Esophagus (tissue), 2 donors: ENCODE results near the gene SCRN2. TPM values are rescaled to one million over a fixed set of nuclear protein-coding genes. Genes with fewer than 3 reads are reported as not detected.

Source experiments
- H3K27ac ChIP-seq, 2 donors: one replicate each; pipeline ENCODE4 v1.5.1; 2013; ENCODE audit warnings: low read depth in 2 of 2, mild to moderate bottlenecking in 2 of 2, inconsistent platforms in 1 of 2, low read length in 1 of 2, moderate library complexity in 1 of 2
- H3K27me3 ChIP-seq, 2 donors: one replicate each; pipeline ENCODE4 v1.6.1; 2013; ENCODE audit warnings: low read length in 2 of 2, control low read depth in 1 of 2, mild to moderate bottlenecking in 1 of 2; ENCODE audit not compliant: insufficient read depth in 2 of 2, control insufficient read depth in 1 of 2
- H3K36me3 ChIP-seq, 2 donors: one replicate each; pipeline ENCODE4 v1.6.1; 2013; ENCODE audit warnings: low read length in 1 of 2; ENCODE audit not compliant: control insufficient read depth in 2 of 2, insufficient read depth in 2 of 2
- H3K4me1 ChIP-seq, 2 donors: one replicate each; pipeline ENCODE4 v1.6.1; 2013; ENCODE audit warnings: low read length in 1 of 2; ENCODE audit not compliant: control insufficient read depth in 2 of 2, insufficient read depth in 2 of 2
- H3K4me3 ChIP-seq, 2 donors: one replicate each; pipeline ENCODE4 v1.5.1; 2013; ENCODE audit warnings: low read length in 2 of 2, mild to moderate bottlenecking in 2 of 2, low read depth in 1 of 2, moderate library complexity in 1 of 2
- H3K9me3 ChIP-seq, 2 donors: one replicate each; pipeline ENCODE4 v1.6.1; 2013; ENCODE audit warnings: mild to moderate bottlenecking in 2 of 2, low read depth in 1 of 2, low read length in 1 of 2, moderate library complexity in 1 of 2; ENCODE audit not compliant: control insufficient read depth in 2 of 2, insufficient read depth in 1 of 2
- WGBS, 2 donors: extraction: QIAGEN DNeasy Blood & Tissue Kit; methylation state at CpG; one replicate each; pipeline ENCODE4 v1.1.7; 2013; 5-methylcytosine and 5-hydroxymethylcytosine counted together
- polyA plus RNA-seq, 2 donors: library from polyadenylated mRNA; stranded (reverse); fragments of 200-250 nt; gene quantifications; one replicate each; pipeline ENCODE4 v1.2.3, GENCODE V29; 2013
- donor health status: healthy with polysubstance abuse.
- donor health status: Bipolar disorder and iron deficiency.

The SCRN2 gene
- polyA plus RNA-seq, 2 donors, result 28.6 to 34.7 TPM

GRCh38 chr17:47821424-47822391 lies 19.4 kb downstream of the SCRN2 start, which contains the start of gene OSBPL7:
Gene OSBPL7 (minus strand): TSS chr17:47821794. CDS start chr17:47820278, 1,516 bp downstream.
- 4 to 5% methylated on average over 20 to 21 of the region's 21 CpGs for WGBS, 2 donors
- H3K27ac ChIP-seq, result peak within 1 kb of the TSS; percentile 23 to 62
- H3K36me3 ChIP-seq, result peaks cover 22 to 28% of the 10 kb centered on the region in 2 donors
- H3K4me3 ChIP-seq, result peak within 1 kb of the TSS; percentile 47 to 51
- H3K9me3 ChIP-seq, result no peaks in the 10 kb centered on the region
- H3K4me1 ChIP-seq, result peaks cover 6 to 9% of the 10 kb centered on the region in 2 donors
- no peaks in the 10 kb centered on the region for H3K27me3 ChIP-seq

- Histone ChIP-seq H3K27me3 (no peaks in the 10 kb centered on the region), H3K36me3 (peaks cover 19 to 29% of the 10 kb centered on the region in 2 donors), H3K4me1 (peaks cover 6 to 9% of the 10 kb centered on the region in 2 donors), H3K27ac (peak overlapping the region in 1 of 2 donors; percentile 62), H3K4me3 (peak overlapping the region; percentile 47 to 51), H3K9me3 (no peaks in the 10 kb centered on the region)
- WGBS, 2 donors, result 1 to 8% methylated on average over 4 of the region's 4 CpGs
Observed at GRCh38 chr17:47821031-47821423, 20.0 kb downstream of the SCRN2 start.

- peaks cover 23 to 29% of the 10 kb centered on the region in 2 donors for H3K36me3 ChIP-seq
Observed at GRCh38 chr17:47820033-47820789, 20.9 kb downstream of the SCRN2 start.

GRCh38 chr17:47819475-47819874 lies 21.6 kb downstream of the SCRN2 start:
- Histone ChIP-seq H3K36me3 (peaks cover 23 to 29% of the 10 kb centered on the region in 2 donors), H3K4me1 (peaks cover 6 to 9% of the 10 kb centered on the region in 2 donors), H3K27ac (no peak overlapping the region), H3K27me3 (no peaks in the 10 kb centered on the region), H3K4me3 (no peak overlapping the region), H3K9me3 (no peaks in the 10 kb centered on the region)
- WGBS, 2 donors, result 77 to 81% methylated on average over 10 of the region's 10 CpGs

More at GRCh38 chr17:47820033-47820789, 20.9 kb downstream of the SCRN2 start:
- H3K9me3 ChIP-seq, result no peaks in the 10 kb centered on the region
- 58 to 60% methylated on average over 11 to 12 of the region's 12 CpGs for WGBS, 2 donors
- no peak overlapping the region for H3K4me3 ChIP-seq
- H3K27ac ChIP-seq, result no peak overlapping the region
- peaks cover 6 to 9% of the 10 kb centered on the region in 2 donors for H3K4me1 ChIP-seq
- no peaks in the 10 kb centered on the region for H3K27me3 ChIP-seq

GRCh38 chr17:47818002-47818695 lies 22.9 kb downstream of the SCRN2 start:
- WGBS, 2 donors, result 83 to 88% methylated on average over 11 of the region's 11 CpGs
- no peaks in the 10 kb centered on the region for H3K9me3 ChIP-seq
- peaks cover 12 to 19% of the 10 kb centered on the region in 2 donors for H3K36me3 ChIP-seq
- H3K4me3 ChIP-seq, result no peak overlapping the region
- H3K27ac ChIP-seq, result no peak overlapping the region
- no peaks in the 10 kb centered on the region for H3K27me3 ChIP-seq
- peaks cover 6 to 9% of the 10 kb centered on the region in 2 donors for H3K4me1 ChIP-seq

GRCh38 chr17:47816947-47817346 lies 24.1 kb downstream of the SCRN2 start:
- Histone ChIP-seq H3K9me3 (no peaks in the 10 kb centered on the region), H3K4me1 (peaks cover 6% of the 10 kb centered on the region in 2 donors), H3K27ac (no peak overlapping the region), H3K36me3 (peaks cover 12 to 19% of the 10 kb centered on the region in 2 donors), H3K4me3 (no peak overlapping the region), H3K27me3 (no peaks in the 10 kb centered on the region)
- WGBS, 2 donors, result 96 to 97% methylated on average over 10 of the region's 10 CpGs

GRCh38 chr17:47816111-47816735 lies 24.9 kb downstream of the SCRN2 start:
- H3K9me3 ChIP-seq, result no peaks in the 10 kb centered on the region
- no peak overlapping the region for H3K4me3 ChIP-seq
- H3K4me1 ChIP-seq, result peaks cover 6% of the 10 kb centered on the region in 2 donors
- 93 to 94% methylated on average over 19 to 21 of the region's 21 CpGs for WGBS, 2 donors
- H3K36me3 ChIP-seq, result peaks cover 12 to 19% of the 10 kb centered on the region in 2 donors
- H3K27ac ChIP-seq, result no peak overlapping the region
- no peaks in the 10 kb centered on the region for H3K27me3 ChIP-seq

- Histone ChIP-seq H3K4me1 (peaks cover 2 to 10% of the 10 kb centered on the region in 2 donors), H3K27ac (no peak overlapping the region), H3K9me3 (no peaks in the 10 kb centered on the region), H3K36me3 (peaks cover 12 to 19% of the 10 kb centered on the region in 2 donors), H3K4me3 (no peak overlapping the region), H3K27me3 (no peaks in the 10 kb centered on the region)
- 93 to 94% methylated on average over 21 of the region's 21 CpGs for WGBS, 2 donors
Observed at GRCh38 chr17:47815106-47815918, 25.8 kb downstream of the SCRN2 start.
